Loucy (cell line): ENCODE results near the gene TMEM243.

Experiments
- H2AFZ ChIP-seq: fragments of 200-600 bp; sonication (generic); 2 replicates; pipeline ENCODE4 v1.6.0; 2016; ENCODE audit warnings: antibody characterized with exemption, mild to moderate bottlenecking, low read length, moderate library complexity
- H3F3A ChIP-seq: fragments of 200-600 bp; 2 replicates; pipeline ENCODE4 v1.6.0; 2016; ENCODE audit warnings: antibody characterized with exemption, low read depth, mild to moderate bottlenecking
- H3K27me3 ChIP-seq: fragments of 200-600 bp; sonication (generic); 2 replicates; pipeline ENCODE4 v1.6.1; 2014; ENCODE audit warnings: low read length, mild to moderate bottlenecking; ENCODE audit not compliant: insufficient read depth, poor library complexity, severe bottlenecking
- H3K36me3 ChIP-seq: fragments of 200-600 bp; sonication (generic); 2 replicates; pipeline ENCODE4 v1.6.1; 2016; ENCODE audit warnings: low read length; ENCODE audit not compliant: insufficient read depth
- H3K4me1 ChIP-seq: fragments of 200-600 bp; sonication (generic); 2 replicates; pipeline ENCODE4 v1.5.1; 2014; ENCODE audit warnings: low read length, mild to moderate bottlenecking; ENCODE audit not compliant: insufficient read depth, poor library complexity, severe bottlenecking
- H3K4me2 ChIP-seq: fragments of 200-600 bp; sonication (generic); 2 replicates; pipeline ENCODE4 v1.6.0; 2014; ENCODE audit warnings: antibody characterized with exemption, low read length, low read depth, mild to moderate bottlenecking; ENCODE audit not compliant: poor library complexity, severe bottlenecking
- H3K4me3 ChIP-seq: fragments of 200-600 bp; sonication (generic); 2 replicates; pipeline ENCODE4 v1.5.1; 2014; ENCODE audit warnings: low read length, mild to moderate bottlenecking, mixed read lengths; ENCODE audit not compliant: poor library complexity, severe bottlenecking
- H3K79me2 ChIP-seq: fragments of 200-600 bp; sonication (generic); 2 replicates; pipeline ENCODE4 v1.6.1; 2014; ENCODE audit warnings: low read length; ENCODE audit not compliant: insufficient read depth
- H3K9ac ChIP-seq: fragments of 200-600 bp; sonication (generic); 2 replicates; pipeline ENCODE4 v1.6.0; 2014; ENCODE audit warnings: mild to moderate bottlenecking, low read depth, low read length, moderate library complexity; ENCODE audit not compliant: poor library complexity, severe bottlenecking
- H3K9me2 ChIP-seq: fragments of 200-600 bp; sonication (generic); replicated peaks from 2 replicates; pipeline ENCODE4 v1.6.1; 2016; ENCODE audit warnings: low read depth, low read length, mixed read lengths
- H3K9me3 ChIP-seq: fragments of 200-600 bp; sonication (generic); 2 replicates; pipeline ENCODE4 v1.6.1; 2014; ENCODE audit warnings: mild to moderate bottlenecking, antibody characterized with exemption, low read length, low read depth; ENCODE audit not compliant: insufficient read depth
- H4K20me1 ChIP-seq: fragments of 200-600 bp; sonication (generic); 2 replicates; pipeline ENCODE4 v1.6.0; 2014; ENCODE audit warnings: antibody characterized with exemption, low read length, mild to moderate bottlenecking; ENCODE audit not compliant: insufficient read depth, poor library complexity, severe bottlenecking
- EZH2phosphoT487 ChIP-seq: fragments of 200-600 bp; IDR thresholded peaks from 2 replicates; pipeline ENCODE4 v1.6.1; 2018; ENCODE audit warnings: antibody characterized with exemption, mild to moderate bottlenecking, moderate library complexity, borderline replicate concordance
- TF ChIP-seq, protein P1 (sequence below): fragments of 200-600 bp; sonication (generic); conservative IDR thresholded peaks from 2 replicates; pipeline ENCODE4 v1.5.1; 2014; ENCODE audit warnings: mild to moderate bottlenecking, antibody characterized with exemption, low read length

Gene TMEM243

DNA sequence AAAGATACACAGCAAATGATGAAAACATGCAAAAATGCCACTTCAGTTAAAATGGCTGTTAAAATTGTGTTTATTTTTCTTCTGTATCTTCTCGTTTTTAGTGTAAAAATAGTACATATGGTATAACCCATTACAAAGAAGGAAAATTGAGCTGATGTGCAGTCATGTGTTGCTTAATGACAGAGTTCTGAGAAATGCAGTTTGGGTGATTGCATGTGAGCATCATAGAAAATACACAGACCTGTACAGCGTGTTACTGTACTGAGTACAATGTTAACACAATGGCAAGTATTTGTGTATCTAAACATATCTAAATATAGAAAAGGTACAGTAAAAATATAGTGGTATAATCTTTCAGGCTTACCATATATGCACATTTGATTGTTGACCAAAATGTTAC, 60.0 kb downstream of the TMEM243 start:
- no peaks in the 10 kb centered on the region for H3K9me2 ChIP-seq
- peaks cover 14% of the 10 kb centered on the region; the same call in 1 of the 2 replicates for H3K36me3 ChIP-seq
- peak overlapping the region; percentile 85 for H3K4me2 ChIP-seq
- H3K9ac ChIP-seq: no peak overlapping the region
- H3F3A ChIP-seq: no peaks in the 10 kb centered on the region
- H4K20me1 ChIP-seq: peaks cover 71% of the 10 kb centered on the region
- H2AFZ ChIP-seq: no peak overlapping the region
- H3K4me1 ChIP-seq: peaks cover 44% of the 10 kb centered on the region
- H3K79me2 ChIP-seq: peaks cover 92% of the 10 kb centered on the region
- peak overlapping the region; percentile 87 for H3K4me3 ChIP-seq
- TF ChIP-seq, protein P1, sequence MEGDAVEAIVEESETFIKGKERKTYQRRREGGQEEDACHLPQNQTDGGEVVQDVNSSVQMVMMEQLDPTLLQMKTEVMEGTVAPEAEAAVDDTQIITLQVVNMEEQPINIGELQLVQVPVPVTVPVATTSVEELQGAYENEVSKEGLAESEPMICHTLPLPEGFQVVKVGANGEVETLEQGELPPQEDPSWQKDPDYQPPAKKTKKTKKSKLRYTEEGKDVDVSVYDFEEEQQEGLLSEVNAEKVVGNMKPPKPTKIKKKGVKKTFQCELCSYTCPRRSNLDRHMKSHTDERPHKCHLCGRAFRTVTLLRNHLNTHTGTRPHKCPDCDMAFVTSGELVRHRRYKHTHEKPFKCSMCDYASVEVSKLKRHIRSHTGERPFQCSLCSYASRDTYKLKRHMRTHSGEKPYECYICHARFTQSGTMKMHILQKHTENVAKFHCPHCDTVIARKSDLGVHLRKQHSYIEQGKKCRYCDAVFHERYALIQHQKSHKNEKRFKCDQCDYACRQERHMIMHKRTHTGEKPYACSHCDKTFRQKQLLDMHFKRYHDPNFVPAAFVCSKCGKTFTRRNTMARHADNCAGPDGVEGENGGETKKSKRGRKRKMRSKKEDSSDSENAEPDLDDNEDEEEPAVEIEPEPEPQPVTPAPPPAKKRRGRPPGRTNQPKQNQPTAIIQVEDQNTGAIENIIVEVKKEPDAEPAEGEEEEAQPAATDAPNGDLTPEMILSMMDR: no peak
- no peaks in the 10 kb centered on the region for H3K9me3 ChIP-seq
- no peaks in the 10 kb centered on the region for H3K27me3 ChIP-seq

DNA sequence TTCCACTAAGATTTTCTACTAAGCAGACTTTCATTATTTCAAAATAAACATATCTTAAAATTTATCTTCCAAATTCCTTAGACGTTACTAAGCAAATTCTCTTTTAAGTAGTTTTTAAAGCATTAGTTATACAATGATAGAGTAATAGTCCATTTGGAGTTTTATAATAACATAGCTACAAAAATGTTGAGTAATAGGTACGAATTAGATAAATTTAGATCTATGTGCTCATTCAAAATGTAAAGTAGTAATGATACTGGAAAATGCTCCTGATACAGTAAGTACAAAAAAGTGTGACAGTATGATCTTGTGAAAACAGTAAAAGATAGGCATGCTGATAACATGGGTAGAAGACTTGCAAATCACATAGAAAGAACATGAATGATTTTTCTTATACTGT, 62.8 kb downstream of the TMEM243 start:
- peak overlapping the region; percentile 98 for H3K9ac ChIP-seq
- peaks cover 5% of the 10 kb centered on the region for H3K27me3 ChIP-seq
- no peaks in the 10 kb centered on the region for H3F3A ChIP-seq
- no peak overlapping the region for H2AFZ ChIP-seq
- peaks cover 52% of the 10 kb centered on the region for H3K4me1 ChIP-seq
- no peak for TF ChIP-seq EZH2phosphoT487
- TF ChIP-seq, protein P1: no peak
- H3K4me2 ChIP-seq: peak overlapping the region; percentile 85
- peaks cover 80% of the 10 kb centered on the region for H4K20me1 ChIP-seq
- no peaks in the 10 kb centered on the region for H3K9me2 ChIP-seq
- H3K4me3 ChIP-seq: peak overlapping the region; percentile 87
- no peaks in the 10 kb centered on the region for H3K36me3 ChIP-seq
- H3K79me2 ChIP-seq: peaks cover 93% of the 10 kb centered on the region
- no peaks in the 10 kb centered on the region for H3K9me3 ChIP-seq

DNA sequence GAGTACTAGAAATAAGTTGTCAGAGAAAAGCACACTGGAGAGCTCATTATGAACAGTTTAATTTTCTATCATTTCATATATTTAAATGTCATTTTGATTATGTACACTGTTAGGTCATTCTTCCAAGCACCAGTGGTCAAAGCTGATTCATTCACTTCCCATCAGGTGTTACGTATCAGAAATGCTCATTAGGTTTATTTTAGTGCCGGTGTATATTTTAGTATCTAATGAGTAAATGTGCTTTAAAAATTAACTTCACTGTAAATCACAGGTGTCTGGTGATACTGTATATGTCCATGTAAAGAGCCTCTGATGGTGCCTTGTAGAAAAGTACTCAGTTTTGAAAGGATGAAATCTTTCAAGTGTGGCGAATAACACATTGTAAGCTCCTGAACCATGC, 63.7 kb downstream of the TMEM243 start:
- Histone ChIP-seq H3K4me3 (peak overlapping the region; percentile 87), H3K36me3 (no peaks in the 10 kb centered on the region)

More for the DNA sequence above, 63.7 kb downstream of the TMEM243 start:
- Histone ChIP-seq H4K20me1 (peaks cover 76% of the 10 kb centered on the region), H3K27me3 (peaks cover 5% of the 10 kb centered on the region), H2AFZ (no peak overlapping the region), H3K4me1 (peaks cover 60% of the 10 kb centered on the region), H3K9ac (peak overlapping the region; percentile 98), H3K9me3 (no peaks in the 10 kb centered on the region), H3K4me2 (peak overlapping the region; percentile 85), H3K9me2 (no peaks in the 10 kb centered on the region), H3K79me2 (peaks cover 85% of the 10 kb centered on the region), H3F3A (no peaks in the 10 kb centered on the region)
- TF ChIP-seq, protein P1: no peak
- no peak for TF ChIP-seq EZH2phosphoT487
